GM13977 (cell line): Measurements from ENCODE around the gene PXK.

Experiments used
- DNase-seq: peaks from one replicate; pipeline ENCODE4 v3.0.0; 2012; ENCODE audit warnings: low spot score
- in situ Hi-C: fragments of 300-500 bp; cut with MboI; formaldehyde crosslinking; loops from one replicate; pipeline ENCODE4 v1.12.0; 2022; ENCODE audit warnings: low sequenced_read_pairs, low pct_unique_long_range_greater_than_20kb, mixed read lengths, inconsistent platforms; ENCODE audit not compliant: unreplicated experiment
- TF ChIP-seq, protein P1 (sequence below): IDR thresholded peaks from 2 replicates; pipeline ENCODE4 v1.5.1; 2012; ENCODE audit warnings: mild to moderate bottlenecking, control low read depth; ENCODE audit not compliant: insufficient read depth; ENCODE audit errors: extremely low read depth, missing control alignments

The PXK gene

DNA sequence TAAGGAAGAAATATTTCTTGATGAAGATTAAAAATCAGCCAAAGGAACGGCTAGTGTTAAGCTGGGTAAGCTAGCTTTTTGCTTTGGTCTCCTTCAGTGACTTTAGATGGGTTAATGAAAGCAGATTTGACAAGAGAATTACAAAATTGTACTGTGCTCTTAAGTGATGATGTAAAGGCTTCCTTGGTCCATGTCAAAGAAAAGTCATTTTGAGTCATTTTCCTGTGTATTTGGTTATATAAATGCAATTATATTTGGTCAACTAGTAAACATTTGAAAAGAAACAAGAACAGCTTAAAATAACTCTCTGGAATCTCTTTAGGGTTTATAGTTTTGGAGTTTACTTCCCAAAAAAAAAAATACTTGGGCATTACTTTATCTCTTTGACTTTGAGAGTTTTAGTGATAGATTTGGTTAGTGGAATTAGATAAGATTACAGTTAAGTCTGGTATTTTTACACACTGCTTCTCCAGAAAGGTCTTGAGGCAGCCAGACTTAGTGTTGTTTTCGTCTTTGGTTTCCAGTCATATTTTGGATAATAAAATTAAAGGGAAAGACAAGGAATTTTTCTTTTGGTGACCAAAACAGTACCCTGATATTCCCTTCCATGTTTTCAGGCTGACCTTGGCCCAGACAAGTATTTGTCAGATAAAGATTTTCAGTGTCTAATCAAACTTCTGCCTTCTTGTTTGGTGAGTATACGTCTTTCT, 58.6 kb downstream of the PXK start:
- in situ Hi-C loops = no loop called here
- TF ChIP-seq, protein P1, sequence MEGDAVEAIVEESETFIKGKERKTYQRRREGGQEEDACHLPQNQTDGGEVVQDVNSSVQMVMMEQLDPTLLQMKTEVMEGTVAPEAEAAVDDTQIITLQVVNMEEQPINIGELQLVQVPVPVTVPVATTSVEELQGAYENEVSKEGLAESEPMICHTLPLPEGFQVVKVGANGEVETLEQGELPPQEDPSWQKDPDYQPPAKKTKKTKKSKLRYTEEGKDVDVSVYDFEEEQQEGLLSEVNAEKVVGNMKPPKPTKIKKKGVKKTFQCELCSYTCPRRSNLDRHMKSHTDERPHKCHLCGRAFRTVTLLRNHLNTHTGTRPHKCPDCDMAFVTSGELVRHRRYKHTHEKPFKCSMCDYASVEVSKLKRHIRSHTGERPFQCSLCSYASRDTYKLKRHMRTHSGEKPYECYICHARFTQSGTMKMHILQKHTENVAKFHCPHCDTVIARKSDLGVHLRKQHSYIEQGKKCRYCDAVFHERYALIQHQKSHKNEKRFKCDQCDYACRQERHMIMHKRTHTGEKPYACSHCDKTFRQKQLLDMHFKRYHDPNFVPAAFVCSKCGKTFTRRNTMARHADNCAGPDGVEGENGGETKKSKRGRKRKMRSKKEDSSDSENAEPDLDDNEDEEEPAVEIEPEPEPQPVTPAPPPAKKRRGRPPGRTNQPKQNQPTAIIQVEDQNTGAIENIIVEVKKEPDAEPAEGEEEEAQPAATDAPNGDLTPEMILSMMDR = no peak
- no peak for DNase-seq

DNA sequence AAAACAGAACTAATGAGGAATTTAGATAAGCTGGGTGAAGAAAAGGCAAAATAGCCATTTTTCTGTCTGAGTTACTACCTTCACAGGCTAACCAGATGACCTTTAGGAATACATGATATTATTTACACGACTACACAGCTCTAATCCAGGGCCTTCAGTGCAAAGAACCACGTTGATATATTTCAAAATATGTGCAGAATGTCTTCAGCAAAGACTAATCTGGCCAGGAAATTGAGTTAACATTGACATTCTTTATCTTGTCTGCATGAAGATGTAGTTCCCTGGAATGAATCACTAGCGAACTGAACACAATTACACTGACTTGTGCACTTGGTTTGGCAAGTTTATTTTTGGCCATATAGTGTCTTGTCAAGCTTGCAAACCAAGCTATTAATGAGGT, 59.5 kb downstream of the PXK start:
- DNase-seq = no peak
- TF ChIP-seq, protein P1 = no peak
- in situ Hi-C loops = no loop called here

DNA sequence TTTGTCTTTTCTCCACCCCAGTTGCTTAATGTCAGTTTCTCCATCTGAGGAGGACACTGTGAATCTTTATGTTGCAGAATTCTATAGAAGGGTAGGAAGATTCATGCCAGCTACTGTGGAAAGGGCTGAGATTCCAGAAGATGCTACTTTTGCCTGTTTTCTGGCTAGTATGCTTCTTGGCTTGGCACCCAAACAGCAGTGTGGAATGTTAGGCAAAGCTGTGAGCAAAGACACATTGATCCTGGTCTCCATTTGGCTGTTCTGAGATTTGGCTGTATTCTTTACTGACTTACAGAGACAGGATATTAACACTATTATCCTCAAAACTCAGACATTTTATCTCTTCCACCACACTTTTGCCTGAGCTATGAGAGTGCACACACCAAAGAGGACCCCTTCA, 61.6 kb downstream of the PXK start:
- TF ChIP-seq, protein P1 = no peak
- no peak for DNase-seq
- in situ Hi-C loops = no loop called here

DNA sequence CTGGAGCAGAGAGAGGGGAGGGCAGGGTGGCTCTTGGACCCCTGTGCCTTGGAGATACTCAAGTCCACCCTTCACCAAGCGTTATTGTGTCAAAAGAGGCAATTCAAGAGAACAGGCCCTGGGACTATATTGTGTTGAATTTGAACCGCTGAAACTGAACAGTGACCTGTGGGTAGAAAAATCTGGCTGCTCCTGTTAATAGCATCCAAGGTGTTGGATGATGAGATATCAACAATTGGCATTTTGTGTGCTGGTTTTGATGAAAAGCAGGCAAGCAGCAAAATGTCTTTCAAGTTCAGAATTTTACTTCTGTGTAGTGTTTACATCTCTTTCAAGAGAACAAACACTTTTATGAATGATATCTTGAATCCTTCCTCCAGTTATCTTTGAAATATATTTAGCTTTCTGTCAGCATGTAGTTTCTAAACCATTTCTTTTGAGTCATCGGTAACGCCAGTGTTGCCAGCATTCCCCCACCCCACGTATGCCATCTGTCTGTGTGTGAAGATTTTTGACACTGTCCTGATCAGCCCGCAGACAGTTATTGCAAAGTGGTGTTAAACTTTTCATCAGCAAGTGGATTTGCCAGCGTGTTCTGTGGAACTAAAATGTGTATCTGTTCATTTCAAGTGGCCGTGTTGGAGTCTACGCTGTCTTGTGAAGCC, 66.1 kb downstream of the PXK start:
- no peak for DNase-seq
- TF ChIP-seq, protein P1 = no peak
- in situ Hi-C loops = no loop called here

DNA sequence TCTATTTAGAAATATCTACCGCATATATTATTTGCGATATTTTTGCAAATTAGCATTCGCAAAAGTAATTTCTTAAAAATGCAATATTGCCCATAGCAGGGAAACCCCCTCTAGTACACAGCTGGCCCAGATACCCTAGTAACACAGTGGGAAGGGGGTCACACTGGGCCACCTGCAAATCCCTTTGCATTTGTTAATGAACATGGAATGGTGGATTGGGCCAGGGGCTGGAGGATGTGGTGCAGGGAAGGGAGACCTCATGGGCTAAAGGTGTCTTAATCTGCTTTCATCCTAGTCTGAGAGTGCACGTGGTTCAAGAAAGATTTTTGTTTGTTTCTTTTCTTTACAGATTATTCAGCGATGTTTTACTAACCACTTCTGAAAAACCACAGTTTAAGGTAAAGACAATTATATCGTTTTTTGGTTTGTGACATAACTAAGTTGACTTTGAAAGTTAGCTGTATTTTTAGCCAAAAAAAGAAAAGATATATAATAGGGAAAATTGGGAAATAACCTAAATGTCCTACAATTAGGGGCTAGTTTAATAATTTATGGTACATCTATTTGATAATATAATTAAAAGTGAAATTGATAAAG, 70.9 kb downstream of the PXK start:
- TF ChIP-seq, protein P1 = no peak
- DNase-seq = no peak
- in situ Hi-C loops = no loop called here

DNA sequence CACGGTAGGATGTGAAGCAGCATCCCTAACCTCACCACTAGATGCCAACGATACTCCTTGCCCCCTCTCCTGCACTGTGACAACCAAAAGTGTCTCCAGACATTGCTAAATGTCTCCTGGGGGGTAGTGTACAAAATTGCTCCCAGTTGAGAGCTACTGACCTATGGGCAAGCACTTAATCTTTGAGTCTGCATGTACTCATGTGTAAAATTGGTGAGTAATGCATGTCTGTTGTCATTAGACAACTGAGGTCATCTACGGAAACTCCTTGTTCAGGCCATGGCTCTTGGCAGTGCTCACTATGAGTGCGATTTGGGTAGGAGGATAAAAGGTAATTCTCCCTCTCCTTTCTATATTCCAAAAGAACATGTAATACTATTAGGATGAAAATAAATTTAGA, 71.7 kb downstream of the PXK start:
- in situ Hi-C loops = no loop called here
- TF ChIP-seq, protein P1 = no peak
- no peak for DNase-seq
